ENCODE data around the gene ZDHHC7.

- TF ChIP-seq, protein P1, sequence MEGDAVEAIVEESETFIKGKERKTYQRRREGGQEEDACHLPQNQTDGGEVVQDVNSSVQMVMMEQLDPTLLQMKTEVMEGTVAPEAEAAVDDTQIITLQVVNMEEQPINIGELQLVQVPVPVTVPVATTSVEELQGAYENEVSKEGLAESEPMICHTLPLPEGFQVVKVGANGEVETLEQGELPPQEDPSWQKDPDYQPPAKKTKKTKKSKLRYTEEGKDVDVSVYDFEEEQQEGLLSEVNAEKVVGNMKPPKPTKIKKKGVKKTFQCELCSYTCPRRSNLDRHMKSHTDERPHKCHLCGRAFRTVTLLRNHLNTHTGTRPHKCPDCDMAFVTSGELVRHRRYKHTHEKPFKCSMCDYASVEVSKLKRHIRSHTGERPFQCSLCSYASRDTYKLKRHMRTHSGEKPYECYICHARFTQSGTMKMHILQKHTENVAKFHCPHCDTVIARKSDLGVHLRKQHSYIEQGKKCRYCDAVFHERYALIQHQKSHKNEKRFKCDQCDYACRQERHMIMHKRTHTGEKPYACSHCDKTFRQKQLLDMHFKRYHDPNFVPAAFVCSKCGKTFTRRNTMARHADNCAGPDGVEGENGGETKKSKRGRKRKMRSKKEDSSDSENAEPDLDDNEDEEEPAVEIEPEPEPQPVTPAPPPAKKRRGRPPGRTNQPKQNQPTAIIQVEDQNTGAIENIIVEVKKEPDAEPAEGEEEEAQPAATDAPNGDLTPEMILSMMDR (IDR thresholded peaks at IDR 0.05): no peak
- no peak for TF ChIP-seq POLR2A (IDR thresholded peaks at IDR 0.05)
Measured at GRCh38 chr16:84953190-84953746, 58.1 kb downstream of the ZDHHC7 start.

Data from body of pancreas (tissue), 4 donors.